Osteocyte (in vitro differentiated cells): ENCODE results near the gene ALK. TPM values are rescaled to one million over a fixed set of nuclear protein-coding genes. Genes with fewer than 3 reads are reported as not detected.
"Not testable (repeated sequence)": the region's sequence is repeated elsewhere in the genome, so short reads cannot be mapped to it uniquely, and the experiment has no call there.

ENCODE experiments used
- DNase-seq: peaks from one replicate; pipeline ENCODE4 v3.0.0; 2021; ENCODE audit warnings: mixed read lengths; ENCODE audit not compliant: unreplicated experiment; ENCODE audit errors: extremely low spot score
- H3K27ac Mint-ChIP-seq: one replicate; pipeline ENCODE4 v1.8.0; 2021; ENCODE audit warnings: mild to moderate bottlenecking, mixed read lengths; ENCODE audit not compliant: unreplicated experiment
- H3K27me3 Mint-ChIP-seq: one replicate; pipeline ENCODE4 v1.8.0; 2021; ENCODE audit warnings: mixed read lengths; ENCODE audit not compliant: unreplicated experiment
- H3K36me3 Mint-ChIP-seq: one replicate; pipeline ENCODE4 v1.8.0; 2021; ENCODE audit warnings: mixed read lengths; ENCODE audit not compliant: unreplicated experiment
- H3K4me1 Mint-ChIP-seq: one replicate; pipeline ENCODE4 v1.8.0; 2021; ENCODE audit warnings: mixed read lengths; ENCODE audit not compliant: unreplicated experiment
- H3K4me3 Mint-ChIP-seq: one replicate; pipeline ENCODE4 v1.8.0; 2021; ENCODE audit warnings: mild to moderate bottlenecking, moderate library complexity, mixed read lengths; ENCODE audit not compliant: unreplicated experiment
- H3K9me3 Mint-ChIP-seq: one replicate; pipeline ENCODE4 v1.8.0; 2021; ENCODE audit warnings: mixed read lengths; ENCODE audit not compliant: unreplicated experiment
- total RNA-seq: library from RNA; stranded (reverse); gene quantifications from 2 replicates; pipeline ENCODE4 v1.2.1, GENCODE V29; 2021
- TF ChIP-seq, protein P1 (sequence below): fragments of 200-600 bp; sonication (generic); IDR thresholded peaks from 2 replicates; pipeline ENCODE4 v1.5.0; 2021; ENCODE audit warnings: antibody characterized with exemption, mild to moderate bottlenecking, moderate library complexity

The ALK gene
- total RNA-seq, 1 donor from 2014 or later = not detected

DNA sequence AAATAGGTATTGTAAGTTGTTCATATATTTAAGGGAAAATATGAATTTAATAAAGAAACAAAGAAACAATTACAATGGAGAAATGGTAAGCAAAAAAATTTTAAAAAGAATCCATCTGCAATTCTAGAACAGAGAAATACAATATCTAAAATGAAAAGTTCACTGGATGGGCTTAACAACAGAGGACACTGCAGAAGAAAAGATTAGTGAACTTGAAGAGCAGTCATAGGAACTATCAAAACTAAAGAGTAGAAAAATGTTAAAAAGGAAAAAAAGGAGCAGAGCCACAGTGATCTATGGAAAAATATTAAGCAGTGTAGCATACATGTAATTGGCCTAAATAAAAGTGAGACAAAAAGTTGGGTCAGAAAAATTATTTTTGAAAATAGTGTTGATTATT is 83.5 kb downstream of the ALK start:
- Mint-ChIP-seq H3K27ac (no peak overlapping the region), H3K27me3 (peaks cover 3% of the 10 kb centered on the region), H3K9me3 (peaks cover 16% of the 10 kb centered on the region), H3K36me3 (no peaks in the 10 kb centered on the region), H3K4me1 (no peaks in the 10 kb centered on the region), H3K4me3 (no peak overlapping the region)
- TF ChIP-seq, protein P1, sequence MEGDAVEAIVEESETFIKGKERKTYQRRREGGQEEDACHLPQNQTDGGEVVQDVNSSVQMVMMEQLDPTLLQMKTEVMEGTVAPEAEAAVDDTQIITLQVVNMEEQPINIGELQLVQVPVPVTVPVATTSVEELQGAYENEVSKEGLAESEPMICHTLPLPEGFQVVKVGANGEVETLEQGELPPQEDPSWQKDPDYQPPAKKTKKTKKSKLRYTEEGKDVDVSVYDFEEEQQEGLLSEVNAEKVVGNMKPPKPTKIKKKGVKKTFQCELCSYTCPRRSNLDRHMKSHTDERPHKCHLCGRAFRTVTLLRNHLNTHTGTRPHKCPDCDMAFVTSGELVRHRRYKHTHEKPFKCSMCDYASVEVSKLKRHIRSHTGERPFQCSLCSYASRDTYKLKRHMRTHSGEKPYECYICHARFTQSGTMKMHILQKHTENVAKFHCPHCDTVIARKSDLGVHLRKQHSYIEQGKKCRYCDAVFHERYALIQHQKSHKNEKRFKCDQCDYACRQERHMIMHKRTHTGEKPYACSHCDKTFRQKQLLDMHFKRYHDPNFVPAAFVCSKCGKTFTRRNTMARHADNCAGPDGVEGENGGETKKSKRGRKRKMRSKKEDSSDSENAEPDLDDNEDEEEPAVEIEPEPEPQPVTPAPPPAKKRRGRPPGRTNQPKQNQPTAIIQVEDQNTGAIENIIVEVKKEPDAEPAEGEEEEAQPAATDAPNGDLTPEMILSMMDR = no peak
- DNase-seq = no peak

DNA sequence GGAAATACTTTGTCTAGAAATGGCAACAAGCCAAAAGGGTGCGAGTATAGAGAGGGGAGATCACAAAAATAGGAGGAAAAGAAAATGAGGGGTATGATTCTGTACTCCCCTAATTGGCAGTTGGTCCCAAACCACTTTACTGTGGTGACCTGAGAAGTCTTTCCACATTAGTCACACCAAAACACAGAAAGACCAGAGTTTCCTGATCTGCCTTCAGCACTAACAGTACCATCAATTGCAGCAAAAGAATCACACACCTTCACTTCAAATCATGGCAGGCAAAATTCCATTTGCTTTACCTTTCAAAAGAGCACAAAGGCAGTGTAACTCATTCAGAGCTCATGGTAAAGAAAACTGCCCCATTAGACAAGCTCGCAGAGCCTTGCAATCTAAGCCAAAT is 86.8 kb downstream of the ALK start:
- peaks cover 16% of the 10 kb centered on the region for H3K9me3 Mint-ChIP-seq
- no peak overlapping the region for H3K4me3 Mint-ChIP-seq
- H3K4me1 Mint-ChIP-seq = no peaks in the 10 kb centered on the region
- H3K27ac Mint-ChIP-seq = no peak overlapping the region
- TF ChIP-seq, protein P1 = no peak
- no peaks in the 10 kb centered on the region for H3K36me3 Mint-ChIP-seq
- no peak for DNase-seq
- no peaks in the 10 kb centered on the region for H3K27me3 Mint-ChIP-seq

DNA sequence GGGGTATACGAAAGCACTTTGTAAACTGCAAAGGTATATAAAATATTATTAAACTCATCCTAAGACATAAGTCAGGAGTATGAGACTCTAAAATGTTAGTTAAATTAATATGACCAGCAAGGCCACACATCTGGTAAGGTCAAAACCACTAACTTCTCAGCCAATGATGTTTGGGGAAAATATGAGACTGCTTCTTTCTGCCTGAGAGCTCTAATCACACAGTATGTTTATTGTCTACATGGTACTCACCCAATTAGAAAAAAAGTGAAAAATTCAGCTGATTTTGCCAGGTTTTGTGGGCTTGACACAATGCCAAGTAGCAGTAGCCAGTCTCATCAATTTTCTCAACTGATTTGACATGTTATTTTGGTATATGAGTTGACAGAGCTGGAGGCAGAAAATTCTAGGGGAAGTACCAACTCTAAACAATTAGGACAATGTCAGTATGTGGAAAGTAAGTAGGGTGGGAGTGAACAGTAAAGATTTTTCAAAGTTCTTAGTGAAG is 87.3 kb downstream of the ALK start:
- Mint-ChIP-seq H3K4me3 (no peak overlapping the region), H3K9me3 (peaks cover 16% of the 10 kb centered on the region), H3K27me3 (no peaks in the 10 kb centered on the region), H3K27ac (no peak overlapping the region), H3K36me3 (no peaks in the 10 kb centered on the region), H3K4me1 (no peaks in the 10 kb centered on the region)
- TF ChIP-seq, protein P1 = no peak
- no peak for DNase-seq

DNA sequence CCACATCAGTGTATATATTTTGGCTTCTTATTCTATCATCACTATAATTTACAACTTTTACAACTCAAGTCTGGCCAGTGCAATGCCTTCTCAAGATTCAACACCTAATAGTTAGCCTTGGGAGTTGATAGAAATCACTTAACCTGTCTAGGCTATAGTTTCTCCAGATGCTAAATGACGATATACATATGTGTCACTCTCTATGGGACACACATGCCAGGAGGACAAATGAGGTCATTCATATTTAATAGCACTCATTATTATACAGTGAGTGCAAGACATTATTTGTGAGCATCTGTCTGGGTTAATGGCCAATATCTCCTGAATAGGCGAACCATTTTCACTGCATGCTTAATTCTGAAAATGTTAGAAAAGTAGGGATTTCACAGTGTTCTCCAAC is 89.8 kb downstream of the ALK start:
- H3K36me3 Mint-ChIP-seq = no peaks in the 10 kb centered on the region
- H3K27ac Mint-ChIP-seq = no peak overlapping the region
- H3K9me3 Mint-ChIP-seq = no peaks in the 10 kb centered on the region

DNA sequence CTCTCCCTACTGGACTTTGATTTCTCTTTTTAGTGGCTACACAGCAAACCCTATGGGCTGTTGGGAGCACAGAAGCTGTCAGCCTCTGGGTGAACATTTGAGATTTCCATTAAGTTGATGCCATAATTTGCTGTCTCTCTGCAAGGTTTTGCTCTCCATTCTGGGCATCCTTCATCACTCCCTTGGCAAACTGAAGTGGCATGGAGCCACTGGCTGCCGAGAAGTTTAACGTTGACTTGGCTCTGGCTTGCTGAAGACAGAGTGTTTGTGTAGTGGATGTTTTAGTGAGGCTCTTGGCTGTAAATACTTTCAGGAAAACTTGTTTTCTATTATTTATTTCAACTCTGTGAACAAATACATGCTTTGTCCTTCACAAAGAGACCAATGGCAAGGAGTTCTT is 91.5 kb downstream of the ALK start:
- H3K4me3 Mint-ChIP-seq = no peak overlapping the region
- H3K4me1 Mint-ChIP-seq = no peaks in the 10 kb centered on the region
- DNase-seq = no peak
- H3K27me3 Mint-ChIP-seq = no peaks in the 10 kb centered on the region
- H3K9me3 Mint-ChIP-seq = no peaks in the 10 kb centered on the region
- TF ChIP-seq, protein P1 = no peak
- H3K36me3 Mint-ChIP-seq = no peaks in the 10 kb centered on the region
- no peak overlapping the region for H3K27ac Mint-ChIP-seq

More for the DNA sequence above, 89.8 kb downstream of the ALK start:
- no peaks in the 10 kb centered on the region for H3K27me3 Mint-ChIP-seq
- no peak overlapping the region for H3K4me3 Mint-ChIP-seq
- no peaks in the 10 kb centered on the region for H3K4me1 Mint-ChIP-seq
- DNase-seq = no peak
- TF ChIP-seq, protein P1 = no peak

DNA sequence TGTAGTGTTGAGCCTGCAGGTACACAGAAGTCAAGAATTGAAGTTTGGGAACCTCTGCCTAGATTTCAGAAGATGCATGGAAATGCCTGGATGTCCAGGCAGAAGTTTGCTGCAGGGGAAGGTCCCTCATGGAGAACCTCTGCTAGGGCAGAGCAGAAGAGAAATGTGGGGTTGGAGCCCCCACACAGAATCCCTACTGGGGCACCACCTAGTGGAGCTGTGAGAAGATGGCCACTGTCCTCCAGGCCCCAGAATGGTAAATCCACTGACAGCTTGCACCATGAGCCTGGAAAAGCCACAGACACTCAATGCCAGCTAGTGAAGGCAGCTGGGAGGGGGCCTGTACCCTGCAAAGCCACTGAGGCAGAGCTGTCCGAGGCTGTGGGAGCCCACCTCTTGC is 97.2 kb downstream of the ALK start:
- H3K4me1 Mint-ChIP-seq, H3K36me3 Mint-ChIP-seq, H3K9me3 Mint-ChIP-seq, H3K27me3 Mint-ChIP-seq, H3K4me3 Mint-ChIP-seq, H3K27ac Mint-ChIP-seq, DNase-seq: not testable (repeated sequence)
